Measurements from ENCODE around the gene RIOX2.

RIOX2 gene

GRCh38 chr3:97988784-97989568 is 16.7 kb upstream of the RIOX2 start:
- no peak for DNase-seq

DNA sequence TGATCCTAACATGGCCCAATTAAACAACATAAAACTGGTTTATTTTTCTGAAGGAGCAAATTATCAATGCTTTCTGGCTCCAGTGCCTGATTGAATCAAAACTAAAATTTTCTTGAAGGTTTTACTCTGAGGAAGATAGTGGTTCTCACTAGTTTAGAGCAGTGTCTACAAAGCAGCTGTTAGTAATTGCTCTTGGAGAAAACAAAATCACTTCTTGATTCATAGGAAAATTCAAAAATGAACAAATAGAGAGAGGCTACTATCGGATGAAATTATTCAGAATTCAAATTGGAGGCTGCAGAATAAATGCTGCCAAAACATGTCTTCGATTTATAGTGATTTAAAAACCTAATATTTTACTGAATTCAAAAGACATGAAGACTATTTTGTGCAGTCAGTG is 15.1 kb upstream of the RIOX2 start:
- DNase-seq: no peak

- DNase-seq: no peak
These were observed 11.8 kb upstream of the RIOX2 start for GRCh38 chr3:97983933-97984491.

GRCh38 chr3:97981886-97982285 is 9.7 kb upstream of the RIOX2 start:
- no peak for DNase-seq

DNA sequence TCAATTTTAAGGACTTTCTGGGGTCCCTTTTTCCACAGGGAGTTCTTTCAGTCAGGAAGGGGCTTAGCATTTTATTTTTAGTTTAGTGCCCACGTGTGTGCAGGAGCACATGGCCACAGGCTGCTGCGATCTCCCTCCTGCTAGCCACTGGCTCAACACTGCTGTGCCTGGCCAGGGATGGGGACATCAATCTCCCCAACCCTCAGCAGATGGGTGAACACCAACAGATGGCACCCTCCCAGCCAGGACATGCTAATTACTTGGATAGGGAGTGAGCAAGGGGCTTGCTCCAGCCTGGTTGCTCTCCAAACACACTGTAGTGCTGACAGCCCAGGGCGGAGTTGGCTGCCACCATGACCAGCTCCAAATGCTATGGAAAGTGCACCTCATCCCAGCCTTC is 7.4 kb upstream of the RIOX2 start:
- DNase-seq: no peak

DNA sequence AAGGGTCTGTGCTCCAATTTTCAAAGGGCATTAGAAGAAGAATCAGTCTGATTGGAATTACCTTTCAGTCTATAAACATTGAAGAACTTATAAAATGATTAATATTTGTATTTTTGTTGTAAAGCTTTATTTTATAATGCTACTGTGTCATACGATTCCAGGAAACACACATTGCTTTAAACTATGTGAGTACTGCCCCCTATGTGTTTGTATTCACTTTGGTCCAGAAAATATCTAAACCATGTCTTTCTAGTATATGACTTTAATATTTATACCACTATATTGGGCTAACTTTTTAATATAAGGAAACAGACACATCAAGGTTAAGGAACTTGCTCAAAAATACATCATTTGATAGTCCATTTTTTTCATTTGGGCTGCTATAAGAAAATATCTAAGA is 3.2 kb upstream of the RIOX2 start:
- DNase-seq: no peak

DNA sequence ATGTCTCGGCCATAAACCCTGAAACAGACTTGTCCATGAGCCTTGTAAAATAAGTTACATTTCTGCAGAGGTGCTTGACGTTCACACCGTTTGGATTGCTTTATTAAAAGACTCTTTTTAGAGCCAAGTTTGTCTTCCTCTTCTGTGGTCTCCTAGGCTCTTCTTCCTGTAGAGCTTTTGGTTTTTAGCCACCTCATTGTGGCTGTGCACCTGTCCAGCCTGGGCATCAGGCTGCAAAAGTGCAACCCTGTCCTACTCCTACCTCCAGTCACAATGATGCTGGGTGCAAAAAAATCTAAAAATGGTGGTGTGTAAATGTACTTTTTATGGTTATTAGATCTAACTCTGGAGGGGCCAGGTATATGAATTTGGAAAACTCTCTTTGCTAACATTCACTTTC is 2.8 kb upstream of the RIOX2 start:
- no peak for DNase-seq

DNA sequence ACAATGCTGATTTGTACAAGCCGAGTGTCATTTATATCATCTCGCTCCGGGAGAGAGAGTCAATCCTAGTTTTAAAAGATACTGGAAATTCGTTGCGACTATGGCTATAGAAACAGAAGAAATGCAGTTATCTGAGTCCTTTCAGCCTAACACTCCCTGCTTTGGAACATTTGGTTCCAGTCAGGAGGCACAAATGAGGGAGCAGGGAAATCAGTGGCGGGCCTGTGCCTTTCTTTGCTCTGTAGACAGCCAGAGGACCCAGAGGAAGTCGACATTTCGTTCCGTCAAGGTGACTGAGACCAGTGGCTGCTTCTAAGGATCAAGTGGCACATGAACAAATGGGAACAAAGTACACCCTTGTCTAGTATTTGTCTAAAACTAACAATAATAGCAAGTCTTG is 745 bp upstream of the RIOX2 start:
- no peak for DNase-seq

DNA sequence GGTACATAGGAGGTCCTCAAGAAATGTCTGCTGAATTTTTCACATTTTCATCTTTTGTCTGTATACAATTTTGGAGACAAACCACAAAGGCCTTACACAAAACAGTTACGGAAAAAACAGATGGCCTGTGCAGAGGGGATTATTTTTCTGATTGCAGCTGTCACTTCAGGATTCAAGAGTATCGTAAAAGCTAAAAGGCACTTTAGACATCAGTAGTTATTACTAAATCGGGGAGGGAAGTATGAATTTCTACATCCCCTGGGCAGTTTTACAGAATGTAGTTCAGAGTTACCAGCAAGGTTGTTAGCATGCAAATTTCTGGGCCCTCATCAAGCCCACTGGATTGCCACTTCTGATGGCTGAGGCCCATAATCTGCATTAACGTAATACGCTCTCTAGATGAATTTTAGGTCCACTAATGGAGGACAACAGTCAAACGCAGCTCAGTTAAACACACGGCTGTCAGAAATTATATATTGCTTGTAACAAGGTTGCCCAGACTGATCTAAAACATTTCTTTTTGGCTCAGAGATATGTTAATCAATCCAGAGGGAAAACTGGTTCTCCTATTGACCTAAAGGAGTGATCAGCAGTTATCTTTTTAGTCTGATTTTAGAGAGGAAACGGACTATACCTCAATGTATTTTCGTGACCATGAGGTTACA is 1.1 kb downstream of the RIOX2 start:
- no peak for DNase-seq

DNA sequence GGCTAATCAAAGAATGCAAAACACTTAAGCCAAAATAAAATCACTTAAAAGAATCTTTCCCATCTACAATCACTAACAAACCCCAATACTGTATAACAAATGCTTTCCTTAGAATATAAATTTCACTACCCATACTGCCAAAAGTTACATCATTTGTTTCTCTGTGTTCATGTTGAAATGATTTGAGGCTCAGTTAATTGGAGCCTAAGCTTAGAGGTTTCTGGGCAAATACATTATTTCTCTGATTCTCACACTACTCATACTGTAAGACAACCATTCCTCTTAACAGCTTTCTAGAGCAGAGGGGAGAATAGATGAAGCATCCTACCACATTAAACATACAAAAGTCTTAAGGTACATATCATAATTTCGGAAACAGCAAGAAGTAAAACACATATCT is 2.1 kb downstream of the RIOX2 start:
- no peak for DNase-seq

DNA sequence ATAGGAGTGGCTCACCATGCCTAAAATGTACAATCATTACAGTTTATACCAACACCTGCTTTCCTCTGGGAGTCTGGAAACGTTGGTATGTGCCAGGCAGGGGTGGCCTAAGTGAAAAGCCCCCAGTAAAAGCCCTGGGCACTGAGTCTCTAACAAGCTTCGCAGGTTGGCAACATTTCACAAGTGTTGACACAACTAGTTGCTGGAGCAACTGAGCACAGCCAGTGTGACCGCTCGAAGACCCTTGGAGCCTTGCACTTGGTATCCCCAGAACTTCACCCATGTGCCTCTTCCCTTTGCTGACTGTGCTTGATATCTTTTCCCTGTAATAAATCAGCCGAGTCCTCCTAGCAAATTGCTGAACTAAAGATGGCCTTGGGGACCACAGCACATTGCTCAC is 2.7 kb downstream of the RIOX2 start:
- DNase-seq: no peak

GRCh38 chr3:97968376-97968775 is 3.9 kb downstream of the RIOX2 start:
- DNase-seq: no peak

DNA sequence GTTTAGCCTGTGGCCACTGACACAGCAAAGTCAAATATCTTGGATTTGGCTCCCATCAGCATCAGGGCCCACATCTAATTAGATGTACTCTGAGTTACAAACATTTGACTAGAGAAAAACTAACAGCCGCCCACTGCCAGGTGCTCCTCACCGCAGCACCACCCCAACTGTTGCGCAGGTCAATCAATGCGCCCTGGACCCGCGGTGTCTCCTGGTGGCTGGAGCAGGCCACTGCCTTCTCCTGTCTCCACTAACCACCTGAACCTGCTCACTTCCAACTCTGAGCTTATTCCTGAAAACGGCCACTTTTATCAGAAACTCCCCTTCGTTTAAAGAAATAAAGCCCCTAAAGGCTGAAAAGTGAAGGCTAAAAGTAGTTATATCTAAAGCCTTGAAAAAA is 4.3 kb downstream of the RIOX2 start:
- DNase-seq: no peak

DNA sequence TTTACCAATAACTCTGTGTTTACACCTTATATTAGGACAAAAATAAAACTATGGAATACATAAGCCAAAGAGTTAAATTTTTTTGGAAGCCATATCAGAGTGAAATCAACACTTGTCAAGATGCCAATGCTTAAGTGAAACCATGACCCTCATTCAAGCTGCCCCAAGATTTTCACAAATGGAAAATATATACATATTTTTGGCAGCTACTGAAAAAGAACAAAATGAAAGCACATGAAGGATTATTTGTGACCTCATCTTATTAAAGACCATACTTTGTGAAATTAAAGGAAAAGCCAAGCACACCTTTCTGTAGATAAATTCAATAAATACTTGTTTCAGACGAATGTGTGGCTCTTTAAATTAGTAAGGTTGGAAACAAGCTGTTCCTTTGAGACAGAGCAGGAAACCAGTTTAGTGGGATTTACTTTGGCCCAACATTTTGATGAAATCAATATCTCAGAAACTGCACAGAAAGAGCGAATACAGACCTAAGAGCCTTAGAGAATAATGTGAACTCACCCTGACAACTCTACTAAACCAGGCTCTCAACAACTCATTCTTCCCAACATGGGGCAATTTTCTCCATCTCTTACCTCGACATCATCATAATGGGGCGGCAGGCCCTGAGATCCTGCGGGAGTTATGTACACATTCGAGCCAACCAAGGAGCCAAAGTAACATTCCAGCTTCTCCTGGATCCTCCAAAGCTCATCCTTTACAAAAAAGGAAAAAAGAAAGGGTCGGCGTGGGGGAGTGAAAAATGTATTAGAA is 11.1 kb downstream of the RIOX2 start:
- DNase-seq: no peak

DNA sequence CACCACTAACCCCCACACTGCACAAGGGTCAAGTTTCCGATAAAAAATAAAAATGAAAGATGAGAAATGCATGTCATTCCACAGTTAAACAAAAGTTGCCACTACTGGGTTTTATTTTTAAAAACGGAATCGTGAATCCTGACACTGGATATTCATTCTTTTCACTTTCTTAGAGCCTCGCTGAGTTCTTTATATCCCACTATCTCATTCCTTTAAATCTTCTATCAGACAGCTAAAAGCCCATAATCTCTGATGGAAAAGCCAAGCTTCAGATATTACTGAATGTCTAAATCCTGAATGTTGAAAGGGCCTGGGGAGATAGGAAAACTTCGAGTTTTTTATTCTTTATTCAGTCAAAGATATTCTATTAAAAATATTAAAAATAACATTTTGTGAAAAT is 11.7 kb downstream of the RIOX2 start:
- DNase-seq: no peak

DNA sequence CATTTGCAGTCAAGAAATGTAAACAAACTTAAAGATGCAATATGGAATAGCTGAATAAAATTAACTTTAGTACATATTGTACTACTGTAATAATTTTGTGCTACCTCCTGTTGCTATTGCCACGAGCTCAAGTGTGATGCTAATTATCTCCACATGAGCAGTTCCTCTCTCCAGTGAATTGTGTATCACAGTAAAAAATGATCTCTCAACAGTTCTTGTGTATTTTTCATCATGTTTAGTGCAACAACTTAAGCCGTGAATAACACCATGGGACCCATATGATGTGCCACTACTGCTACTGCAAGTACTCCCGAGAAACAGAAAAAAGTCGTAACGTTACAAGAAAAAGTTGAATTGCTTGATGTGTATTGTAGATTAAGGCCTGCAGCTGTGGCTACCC is 12.4 kb downstream of the RIOX2 start:
- no peak for DNase-seq

DNA sequence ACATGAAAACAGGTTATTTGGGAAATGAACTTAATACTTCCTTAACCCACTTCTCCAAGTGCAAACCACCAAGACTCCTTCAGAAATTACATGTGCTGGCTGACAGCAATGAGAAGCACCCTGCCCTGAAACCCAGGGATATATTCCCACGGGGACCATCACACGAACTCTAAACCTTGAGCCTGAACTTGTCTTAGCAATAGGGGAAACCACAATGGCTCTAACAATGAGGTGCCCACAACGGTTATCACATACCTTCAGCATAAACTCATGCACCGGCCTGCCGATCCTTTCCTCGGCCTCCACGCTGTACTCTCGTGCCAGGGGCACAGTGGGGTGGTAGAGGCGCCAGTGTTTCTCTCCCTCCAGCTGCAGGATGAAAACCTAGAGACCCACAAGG is 13.4 kb downstream of the RIOX2 start:
- DNase-seq: no peak

DNA sequence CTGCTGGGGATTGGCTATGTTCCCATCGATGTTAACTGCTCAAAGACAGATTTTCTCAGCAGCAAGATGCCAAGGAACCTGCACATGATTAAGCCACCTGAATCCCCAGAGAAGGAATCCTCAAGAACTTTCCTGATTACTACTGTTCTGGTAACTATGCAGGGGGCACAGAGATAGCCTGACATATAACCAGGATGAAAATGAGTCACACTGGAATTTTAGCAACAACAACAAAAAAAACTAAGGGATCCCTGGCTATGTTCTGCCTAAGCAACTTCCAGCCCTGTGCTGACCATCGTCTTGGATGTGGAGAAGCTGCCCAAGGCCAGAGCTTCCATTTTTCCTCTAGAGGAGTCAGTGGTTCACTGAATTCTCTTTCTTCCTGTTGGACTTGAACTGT is 13.8 kb downstream of the RIOX2 start:
- no peak for DNase-seq

DNA sequence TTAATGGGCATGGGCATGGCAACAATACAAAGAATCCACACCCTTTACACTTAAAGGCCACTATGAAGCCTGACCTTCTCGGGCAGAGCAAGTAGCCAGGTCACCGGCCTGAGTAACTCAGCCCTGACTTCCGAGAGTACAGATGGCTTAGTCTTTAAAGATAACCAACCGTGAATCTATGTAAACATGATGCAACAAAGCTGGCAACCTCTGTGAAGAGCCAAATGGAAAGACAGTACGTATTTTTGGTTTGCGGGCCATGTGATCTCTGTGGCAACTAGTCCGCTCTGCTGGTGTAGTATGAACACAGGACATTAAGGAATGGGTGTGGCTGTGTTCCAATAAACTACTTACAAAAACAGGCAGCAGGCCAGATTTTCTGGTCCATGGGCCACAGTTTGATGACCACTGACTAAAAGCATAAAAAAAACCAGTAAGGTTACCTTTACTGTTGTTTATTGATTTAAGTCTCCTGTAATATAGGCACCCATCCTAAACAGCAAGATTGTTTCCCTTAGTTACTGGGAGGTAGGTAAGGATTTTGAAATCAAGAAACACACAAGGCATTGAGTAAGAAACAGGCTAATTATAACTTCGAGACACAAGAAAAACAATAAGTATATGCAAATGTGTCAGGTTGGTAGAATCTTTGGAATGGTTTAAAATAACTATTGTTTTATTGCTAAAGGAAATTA is 14.5 kb downstream of the RIOX2 start:
- DNase-seq: no peak

- DNase-seq: no peak
These were observed 16.2 kb downstream of the RIOX2 start for GRCh38 chr3:97956051-97956450.

GRCh38 chr3:97954228-97954827 is 17.9 kb downstream of the RIOX2 start:
- no peak for DNase-seq

- no peak for DNase-seq
These were observed 19.4 kb downstream of the RIOX2 start for GRCh38 chr3:97952872-97953271.

- no peak for DNase-seq
These were observed 20.0 kb downstream of the RIOX2 start for GRCh38 chr3:97952280-97952679.
